HFF-Myc (cell line): ENCODE measurements around the gene CA5A.

Experiments
- DNase-seq: peaks from one replicate; pipeline ENCODE4 v3.0.0-alpha.2; 2011; ENCODE audit warnings: low read depth; ENCODE audit errors: extremely low read depth
- H3K4me3 ChIP-seq: replicated peaks from 2 replicates; pipeline ENCODE4 v1.5.1; 2011; ENCODE audit warnings: low read depth, mild to moderate bottlenecking, control low read depth, low read length
- TF ChIP-seq, protein P1 (sequence below): IDR thresholded peaks from 2 replicates; pipeline ENCODE4 v1.5.1; 2012; ENCODE audit warnings: mild to moderate bottlenecking, low read depth, low read length, control low read depth; ENCODE audit errors: missing control alignments

The CA5A gene

DNA sequence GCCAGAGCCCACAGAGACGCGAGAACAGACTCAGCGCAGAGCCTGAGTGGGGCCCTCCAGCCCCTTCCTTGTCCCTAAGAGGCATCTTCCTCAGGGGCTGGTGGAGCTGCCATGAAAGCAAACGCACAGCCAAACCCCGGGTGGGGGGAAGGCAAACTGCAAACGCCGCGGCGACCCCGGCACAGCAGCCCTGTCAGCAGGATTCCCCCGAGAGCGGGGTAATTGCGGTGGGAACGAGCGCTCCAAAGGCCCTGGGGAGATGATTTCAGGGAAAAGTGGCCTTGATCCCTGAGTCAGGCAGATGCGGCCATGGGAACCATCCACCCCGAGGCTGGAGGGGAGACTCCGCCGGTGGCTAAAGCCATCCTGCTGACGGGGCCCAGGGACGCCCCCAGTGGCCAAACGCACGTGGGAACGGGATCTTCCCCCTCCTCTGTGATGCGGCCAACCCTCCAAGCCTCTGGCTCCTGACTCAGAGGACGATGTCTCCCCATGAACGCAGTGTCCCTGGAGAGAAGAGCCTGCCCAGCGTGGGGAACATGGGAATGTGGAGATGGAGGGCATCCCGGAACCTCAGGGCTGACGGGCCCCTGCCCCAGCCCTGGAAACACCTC is 92.1 kb downstream of the CA5A start:
- TF ChIP-seq, protein P1, sequence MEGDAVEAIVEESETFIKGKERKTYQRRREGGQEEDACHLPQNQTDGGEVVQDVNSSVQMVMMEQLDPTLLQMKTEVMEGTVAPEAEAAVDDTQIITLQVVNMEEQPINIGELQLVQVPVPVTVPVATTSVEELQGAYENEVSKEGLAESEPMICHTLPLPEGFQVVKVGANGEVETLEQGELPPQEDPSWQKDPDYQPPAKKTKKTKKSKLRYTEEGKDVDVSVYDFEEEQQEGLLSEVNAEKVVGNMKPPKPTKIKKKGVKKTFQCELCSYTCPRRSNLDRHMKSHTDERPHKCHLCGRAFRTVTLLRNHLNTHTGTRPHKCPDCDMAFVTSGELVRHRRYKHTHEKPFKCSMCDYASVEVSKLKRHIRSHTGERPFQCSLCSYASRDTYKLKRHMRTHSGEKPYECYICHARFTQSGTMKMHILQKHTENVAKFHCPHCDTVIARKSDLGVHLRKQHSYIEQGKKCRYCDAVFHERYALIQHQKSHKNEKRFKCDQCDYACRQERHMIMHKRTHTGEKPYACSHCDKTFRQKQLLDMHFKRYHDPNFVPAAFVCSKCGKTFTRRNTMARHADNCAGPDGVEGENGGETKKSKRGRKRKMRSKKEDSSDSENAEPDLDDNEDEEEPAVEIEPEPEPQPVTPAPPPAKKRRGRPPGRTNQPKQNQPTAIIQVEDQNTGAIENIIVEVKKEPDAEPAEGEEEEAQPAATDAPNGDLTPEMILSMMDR, result no peak
- DNase-seq, result no peak
- H3K4me3 ChIP-seq, result no peak overlapping the region

DNA sequence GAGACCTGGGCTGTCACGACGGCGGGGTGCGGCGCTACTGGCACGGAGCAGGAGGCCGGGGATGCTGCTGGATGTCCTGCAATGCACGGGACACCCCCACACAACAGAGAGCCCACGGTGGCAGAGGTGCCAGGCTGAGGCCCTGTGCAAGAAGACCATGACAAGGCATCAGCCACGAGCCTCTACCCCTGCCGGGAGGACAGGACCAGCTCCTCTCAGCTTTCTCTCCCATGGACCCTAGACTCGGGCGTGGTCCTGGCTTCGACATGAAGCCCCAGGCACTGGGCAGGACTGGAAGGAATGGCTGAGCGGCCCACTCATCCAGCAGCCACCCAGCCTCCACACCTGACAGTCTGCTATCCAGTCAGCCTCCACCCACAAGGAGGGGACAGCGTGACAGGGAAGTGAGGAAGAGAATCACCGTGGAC is 92.6 kb downstream of the CA5A start:
- TF ChIP-seq, protein P1, result no peak
- H3K4me3 ChIP-seq, result no peak overlapping the region
- DNase-seq, result no peak

DNA sequence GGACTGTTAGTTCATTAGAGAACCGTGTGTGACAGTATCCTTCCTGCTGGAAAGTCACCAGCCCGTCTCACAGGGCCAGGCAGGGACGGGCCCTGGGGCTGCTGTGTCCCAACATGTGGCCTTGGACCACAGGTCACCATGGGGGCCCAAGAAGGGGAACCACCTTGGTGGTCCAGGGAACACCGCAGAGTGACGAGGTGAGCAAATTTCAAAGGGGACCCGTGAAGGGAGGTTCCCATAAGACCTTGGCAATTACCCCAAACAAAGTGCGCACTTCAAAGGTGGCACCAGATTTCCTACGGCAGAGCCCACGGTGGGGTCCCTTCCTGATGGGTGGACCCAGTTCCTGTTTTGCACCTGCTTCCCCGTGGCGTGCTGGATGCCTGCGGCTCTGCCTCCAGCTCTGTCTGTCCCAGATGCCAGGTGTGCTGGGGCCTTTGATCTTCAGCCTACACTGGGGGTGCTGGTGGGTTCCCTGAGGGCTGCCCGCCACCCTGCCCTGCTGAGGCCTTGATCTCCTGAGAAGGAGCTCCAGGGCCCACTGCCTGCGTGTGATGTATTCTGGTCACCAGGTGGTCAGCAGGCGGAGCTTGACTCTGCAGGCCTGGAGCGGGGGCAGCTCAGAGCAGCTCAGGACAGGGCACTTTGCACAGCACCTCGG is 94.0 kb downstream of the CA5A start:
- H3K4me3 ChIP-seq, result no peak overlapping the region
- no peak for DNase-seq
- TF ChIP-seq, protein P1, result no peak

DNA sequence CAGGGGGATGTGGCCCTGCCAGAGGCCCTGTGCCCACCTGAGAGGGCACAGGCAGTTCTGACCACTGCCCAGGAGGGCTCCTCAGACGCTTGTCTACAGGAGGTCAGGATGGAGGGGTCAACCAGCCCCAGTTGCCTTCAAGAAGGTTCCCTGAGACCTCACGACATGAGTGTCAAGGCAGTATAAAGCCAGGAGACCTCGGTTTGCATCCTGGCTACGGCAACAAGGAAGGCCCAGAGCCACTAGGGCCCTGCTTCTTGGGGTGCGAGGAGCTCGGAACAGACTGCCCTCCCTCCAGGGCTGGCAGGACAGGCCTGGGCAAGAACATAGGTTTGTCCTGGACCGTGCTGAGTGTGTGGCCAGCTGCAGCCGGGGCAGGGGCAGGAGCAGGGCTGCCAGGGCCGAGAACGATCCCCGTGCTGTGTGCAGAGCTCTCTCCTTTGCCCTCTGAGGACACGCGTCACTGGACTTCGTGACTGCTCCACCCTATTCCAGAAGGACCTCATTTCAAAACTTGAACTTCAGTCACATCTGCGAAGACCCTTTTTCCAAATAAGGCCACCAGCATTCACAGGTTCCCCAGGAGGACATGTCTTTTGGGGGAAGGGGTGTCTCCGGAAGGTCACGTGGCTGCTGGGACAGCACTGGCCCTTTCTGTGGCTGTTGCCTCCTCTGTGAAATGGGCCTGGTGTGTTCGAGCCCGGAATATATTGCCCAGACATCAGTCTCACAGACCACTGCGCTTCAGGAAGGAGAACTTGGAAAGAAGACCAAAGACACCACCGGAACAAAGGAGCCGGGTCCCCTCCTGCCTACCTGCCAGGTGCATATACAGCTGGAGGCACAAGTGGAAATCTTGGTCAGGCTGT is 94.8 kb downstream of the CA5A start:
- TF ChIP-seq, protein P1, result no peak
- H3K4me3 ChIP-seq, result no peak overlapping the region
- no peak for DNase-seq

DNA sequence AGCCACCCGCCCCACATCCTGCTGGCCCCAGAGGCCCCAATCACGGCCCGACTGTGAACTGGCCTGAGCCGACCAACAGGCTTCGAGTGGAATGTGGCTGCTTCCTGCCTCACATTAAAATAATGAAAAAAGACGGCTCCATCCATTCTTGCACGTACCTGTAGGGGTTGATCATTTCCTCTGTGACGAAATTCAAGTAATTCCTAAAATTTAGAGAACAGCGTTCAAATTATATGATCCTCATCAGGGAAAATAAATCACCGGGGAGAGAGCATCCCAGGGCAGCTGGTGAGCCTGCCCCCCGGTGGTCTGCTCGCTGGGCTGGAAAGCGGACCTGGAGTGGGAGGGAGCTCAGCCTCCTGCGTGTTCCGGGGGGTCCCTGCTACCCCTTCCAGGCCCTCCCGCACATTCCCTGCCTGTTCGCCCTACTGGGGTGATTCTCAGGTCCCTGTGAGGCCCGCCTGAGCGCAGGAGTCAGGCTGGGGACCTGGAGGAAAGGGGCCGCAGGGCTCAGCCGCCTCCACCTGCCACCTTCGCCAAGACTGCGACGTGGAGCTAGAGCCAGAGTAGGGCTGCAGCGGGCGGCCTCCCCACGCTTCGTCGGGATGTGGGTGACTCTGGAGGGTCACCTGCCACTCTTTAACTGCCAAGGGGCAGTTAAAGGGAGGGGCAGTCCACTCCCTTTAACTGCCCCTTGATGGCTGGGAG is 95.9 kb downstream of the CA5A start:
- TF ChIP-seq, protein P1, result no peak
- no peak overlapping the region for H3K4me3 ChIP-seq
- DNase-seq, result no peak

DNA sequence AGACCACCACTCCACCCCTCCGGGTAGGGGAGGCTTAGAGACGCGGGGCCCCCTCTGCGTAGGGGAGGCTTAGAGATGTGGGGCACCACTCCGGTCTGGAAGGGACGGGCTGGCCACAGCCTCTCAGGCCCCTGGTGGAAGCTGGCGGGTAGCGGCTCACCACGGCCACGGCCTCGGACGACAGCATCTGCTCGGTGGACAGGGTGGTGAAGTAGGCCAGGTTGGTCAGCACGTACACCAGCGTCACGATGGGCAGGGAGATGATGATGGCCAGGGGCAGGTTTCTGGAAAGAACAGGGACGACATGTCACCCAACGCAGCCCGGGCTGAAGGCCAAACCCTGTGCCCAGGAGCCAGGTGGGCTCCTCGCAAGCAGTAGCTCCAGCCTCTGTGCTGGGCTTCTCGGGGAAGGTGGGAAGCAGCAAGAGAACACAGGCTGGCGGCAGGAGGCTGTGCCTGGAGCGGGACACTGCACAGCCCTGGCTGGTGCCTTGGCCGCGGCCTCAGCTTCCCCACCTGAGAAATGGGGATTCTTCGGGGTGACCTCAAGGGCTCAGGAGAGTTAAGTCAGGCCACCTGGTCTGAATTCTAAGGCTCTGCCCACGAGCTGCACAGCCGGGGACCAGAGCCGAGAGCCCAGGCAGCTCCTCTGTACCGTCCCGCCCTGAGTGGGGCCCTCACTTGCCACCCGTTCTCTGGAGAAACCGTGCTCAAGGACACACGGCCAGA is 96.6 kb downstream of the CA5A start:
- no peak overlapping the region for H3K4me3 ChIP-seq

More for the DNA sequence above, 96.6 kb downstream of the CA5A start:
- DNase-seq, result no peak
- TF ChIP-seq, protein P1, result no peak
